Esophagus squamous epithelium (tissue), 5 donors: ENCODE data around the gene PRR20G. TPM values are rescaled to one million over a fixed set of nuclear protein-coding genes. Genes with fewer than 3 reads are reported as not detected.

Experiments
- DNase-seq: peaks from one replicate; lab custom pipeline; 2025; lab: John Stamatoyannopoulos, UW
- H3K27ac ChIP-seq, 4 donors: fragments of 200-600 bp; sonication (generic); one replicate each; pipeline ENCODE4 v1.5.1; 2016 to 2019; ENCODE audit warnings: mild to moderate bottlenecking in 1 of 4
- H3K27me3 ChIP-seq, 4 donors: fragments of 200-600 bp; sonication (generic); 1 replicate in 3 of 4; 2 replicates in 1 of 4; pipeline versions ENCODE4 v1.5.1 to v1.6.0; 2017 to 2021; ENCODE audit warnings: antibody characterized with exemption in 1 of 4
- H3K36me3 ChIP-seq, 3 donors: fragments of 200-600 bp; sonication (generic); one replicate each; pipeline ENCODE4 v1.5.1; 2016 to 2019
- H3K4me1 ChIP-seq, 3 donors: fragments of 200-600 bp; sonication (generic); one replicate each; pipeline ENCODE4 v1.5.1; 2017 to 2019
- H3K4me3 ChIP-seq, 4 donors: fragments of 200-600 bp; sonication (generic); 1 replicate in 3 of 4; 2 replicates in 1 of 4; pipeline ENCODE4 v1.5.1; 2016 to 2019; ENCODE audit warnings: mild to moderate bottlenecking in 2 of 4, moderate library complexity in 1 of 4
- H3K9me3 ChIP-seq, 3 donors: fragments of 200-600 bp; sonication (generic); one replicate each; pipeline ENCODE4 v1.5.1; 2016 to 2019
- POLR2A ChIP-seq, 4 donors: fragments of 450-650 bp; IDR thresholded peaks; one replicate each; pipeline ENCODE4 v1.6.1; 2017; ENCODE audit warnings: antibody characterized with exemption in 4 of 4, mild to moderate bottlenecking in 4 of 4, moderate library complexity in 3 of 4
- WGBS, 2 donors: methylation state at CpG; one replicate each; pipeline ENCODE4 v1.1.5; 2018; 5-methylcytosine and 5-hydroxymethylcytosine counted together
- intact Hi-C: fragments of 100-400 bp; cut with DNase I; formaldehyde crosslinking; loops from one replicate; pipeline ENCODE4 v1.15.0; 2022
- total RNA-seq, 4 donors: library from RNA; depleted of rRNA; stranded (reverse); fragments of >200 nt; gene quantifications; one replicate each; pipeline ENCODE4 v1.1.0, GENCODE V29; 2016
- TF ChIP-seq, protein P1 (sequence below), 6 experiments: fragments of 450-650 bp in 4 of 6; fragments of 200-600 bp in 2 of 6; sonication (generic) in 2 of 6; IDR thresholded peaks; one replicate each; pipeline ENCODE4 v1.5.1; 2016 to 2019; ENCODE audit warnings: antibody characterized with exemption in 6 of 6, mild to moderate bottlenecking in 4 of 6, moderate library complexity in 4 of 6
- donor health status: DM: yes; HTN: yes; CAD: no.

The PRR20G gene
- total RNA-seq, 4 donors from 2014 or later: not detected

DNA sequence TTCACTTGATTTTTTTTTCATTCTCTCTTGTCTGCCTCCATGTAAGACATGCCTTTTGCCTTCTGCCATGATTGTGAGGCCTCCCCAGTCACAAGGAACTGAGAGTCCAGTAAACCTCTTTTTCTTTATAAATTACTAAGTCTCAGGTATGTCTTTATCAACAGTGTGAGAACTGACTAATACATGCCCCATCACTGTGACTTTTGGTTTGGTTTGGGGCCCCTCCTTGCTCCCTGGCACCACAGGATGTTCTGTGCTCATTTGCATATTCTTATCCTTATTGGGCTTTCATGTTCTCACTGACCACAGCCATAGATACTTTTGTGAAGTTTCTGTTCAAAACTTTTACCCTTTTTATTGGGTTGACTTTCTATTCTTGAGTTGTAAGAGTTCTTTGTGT, 3.8 kb upstream of the PRR20G start:
- TF ChIP-seq, protein P1, sequence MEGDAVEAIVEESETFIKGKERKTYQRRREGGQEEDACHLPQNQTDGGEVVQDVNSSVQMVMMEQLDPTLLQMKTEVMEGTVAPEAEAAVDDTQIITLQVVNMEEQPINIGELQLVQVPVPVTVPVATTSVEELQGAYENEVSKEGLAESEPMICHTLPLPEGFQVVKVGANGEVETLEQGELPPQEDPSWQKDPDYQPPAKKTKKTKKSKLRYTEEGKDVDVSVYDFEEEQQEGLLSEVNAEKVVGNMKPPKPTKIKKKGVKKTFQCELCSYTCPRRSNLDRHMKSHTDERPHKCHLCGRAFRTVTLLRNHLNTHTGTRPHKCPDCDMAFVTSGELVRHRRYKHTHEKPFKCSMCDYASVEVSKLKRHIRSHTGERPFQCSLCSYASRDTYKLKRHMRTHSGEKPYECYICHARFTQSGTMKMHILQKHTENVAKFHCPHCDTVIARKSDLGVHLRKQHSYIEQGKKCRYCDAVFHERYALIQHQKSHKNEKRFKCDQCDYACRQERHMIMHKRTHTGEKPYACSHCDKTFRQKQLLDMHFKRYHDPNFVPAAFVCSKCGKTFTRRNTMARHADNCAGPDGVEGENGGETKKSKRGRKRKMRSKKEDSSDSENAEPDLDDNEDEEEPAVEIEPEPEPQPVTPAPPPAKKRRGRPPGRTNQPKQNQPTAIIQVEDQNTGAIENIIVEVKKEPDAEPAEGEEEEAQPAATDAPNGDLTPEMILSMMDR (IDR thresholded peaks at IDR 0.05): no peak
- TF ChIP-seq POLR2A (IDR thresholded peaks at IDR 0.05): no peak
- Histone ChIP-seq H3K4me1 (peaks cover 0 to 3% (median 0%) of the 10 kb centered on the region in 3 donors), H3K4me3 (no peak overlapping the region), H3K9me3 (no peaks in the 10 kb centered on the region), H3K36me3 (no peaks in the 10 kb centered on the region), H3K27me3 (peaks cover 0 to 22% (median 0%) of the 10 kb centered on the region in 4 donors), H3K27ac (no peak overlapping the region)
- intact Hi-C loops: no loop called here
- DNase-seq: no peak

- TF ChIP-seq, protein P1 (IDR thresholded peaks at IDR 0.05): no peak
- no peak for TF ChIP-seq POLR2A (IDR thresholded peaks at IDR 0.05)
- WGBS, 2 donors: 56 to 63% methylated on average over 1 of the region's 1 CpG
- DNase-seq: no peak
- intact Hi-C loops: no loop called here
- peaks cover 0 to 22% (median 0%) of the 10 kb centered on the region in 4 donors for H3K27me3 ChIP-seq
- peaks cover 0 to 4% (median 0%) of the 10 kb centered on the region in 3 donors for H3K4me1 ChIP-seq
- H3K4me3 ChIP-seq: no peak overlapping the region
- H3K36me3 ChIP-seq: no peaks in the 10 kb centered on the region
- no peaks in the 10 kb centered on the region for H3K9me3 ChIP-seq
- no peak overlapping the region for H3K27ac ChIP-seq
Measured at GRCh38 chr3:127291114-127291513, 3.3 kb upstream of the PRR20G start.

DNA sequence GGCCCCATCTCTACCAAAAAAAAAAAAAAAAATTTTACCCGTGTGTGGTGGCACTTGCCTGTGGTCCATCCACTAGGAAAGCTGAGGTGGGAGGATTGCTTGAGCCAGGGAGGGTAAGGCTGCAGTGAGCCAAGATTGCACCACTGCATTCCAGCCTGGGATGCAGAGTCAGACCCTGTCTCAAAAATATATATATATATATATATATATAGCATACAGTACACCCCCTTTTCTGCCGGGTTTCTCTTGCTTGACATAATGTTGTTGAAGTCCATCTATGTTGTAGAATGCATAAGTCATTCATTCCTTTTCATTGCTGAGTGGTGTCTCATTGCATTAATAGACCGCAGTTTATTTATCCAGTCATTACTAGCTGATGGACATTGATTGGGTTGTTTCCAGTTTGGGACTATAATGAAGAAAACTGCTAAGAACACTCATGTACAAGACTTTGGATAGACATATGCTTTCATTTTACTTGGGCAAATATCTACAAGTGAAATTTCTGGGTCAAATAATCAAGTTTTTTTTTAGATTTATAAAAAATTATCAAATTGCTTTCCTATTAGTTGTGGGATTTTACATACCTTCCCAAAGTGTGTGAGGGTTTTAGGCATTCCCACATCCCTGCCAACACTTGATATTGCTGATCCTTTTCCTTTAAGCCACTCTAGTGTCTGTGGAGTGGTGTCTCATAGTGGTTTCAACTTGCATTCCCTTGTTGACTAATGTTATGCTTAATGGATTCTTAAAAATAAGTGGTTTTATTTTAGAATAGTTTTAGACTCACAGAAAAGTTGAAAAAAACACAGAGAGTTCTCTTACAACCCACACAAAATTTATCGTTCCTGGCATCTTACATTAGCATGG, 2.1 kb upstream of the PRR20G start:
- DNase-seq: no peak
- intact Hi-C loops: no loop called here
- 78 to 86% methylated on average over 3 to 4 of the region's 4 CpGs for WGBS, 2 donors
- Histone ChIP-seq H3K4me3 (no peak overlapping the region), H3K9me3 (no peaks in the 10 kb centered on the region), H3K27me3 (peaks cover 0 to 11% (median 0%) of the 10 kb centered on the region in 4 donors), H3K36me3 (no peaks in the 10 kb centered on the region), H3K4me1 (peaks cover 0 to 4% (median 0%) of the 10 kb centered on the region in 3 donors), H3K27ac (no peak overlapping the region)
- no peak for TF ChIP-seq POLR2A (IDR thresholded peaks at IDR 0.05)
- TF ChIP-seq, protein P1 (IDR thresholded peaks at IDR 0.05): no peak

GRCh38 chr3:127288921-127289705, 1.3 kb upstream of the PRR20G start:
- Histone ChIP-seq H3K27me3 (peaks cover 0 to 6% (median 0%) of the 10 kb centered on the region in 4 donors), H3K4me1 (peaks cover 0 to 4% (median 0%) of the 10 kb centered on the region in 3 donors), H3K36me3 (no peaks in the 10 kb centered on the region), H3K9me3 (no peaks in the 10 kb centered on the region), H3K4me3 (no peak overlapping the region), H3K27ac (no peak overlapping the region)
- no peak for TF ChIP-seq POLR2A (IDR thresholded peaks at IDR 0.05)
- TF ChIP-seq, protein P1 (IDR thresholded peaks at IDR 0.05): no peak
- intact Hi-C loops: no loop called here
- WGBS, 2 donors: 86 to 91% methylated on average over 17 to 23 of the region's 23 CpGs
- DNase-seq: no peak

DNA sequence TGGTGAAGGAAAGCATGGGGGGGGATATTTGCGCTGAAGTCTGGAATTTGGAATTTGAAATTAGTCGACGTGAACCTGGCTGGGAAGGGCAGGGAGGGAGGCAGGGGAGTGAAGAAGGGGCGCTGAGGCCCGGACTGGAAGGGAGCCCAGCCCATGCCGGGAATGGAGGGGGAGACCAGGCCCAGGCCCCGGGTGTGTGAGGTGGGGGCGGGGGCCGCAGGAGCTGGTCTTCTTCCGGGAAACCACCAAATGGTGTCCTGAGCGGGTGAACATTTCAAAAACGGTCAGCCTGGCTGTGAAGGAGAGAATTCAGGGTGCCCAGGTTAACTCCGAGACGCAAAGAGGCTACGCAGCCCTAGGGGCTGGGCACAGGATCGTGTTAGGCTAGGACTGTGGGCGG, 497 bp upstream of the PRR20G start:
- intact Hi-C loops: no loop called here
- WGBS, 2 donors: 89 to 91% methylated on average over 13 to 17 of the region's 17 CpGs
- Histone ChIP-seq H3K27me3 (no peaks in the 10 kb centered on the region), H3K9me3 (no peaks in the 10 kb centered on the region), H3K27ac (no peak overlapping the region), H3K36me3 (no peaks in the 10 kb centered on the region), H3K4me1 (peaks cover 0 to 4% (median 0%) of the 10 kb centered on the region in 3 donors), H3K4me3 (no peak overlapping the region)
- TF ChIP-seq, protein P1 (IDR thresholded peaks at IDR 0.05): no peak
- DNase-seq: no peak
